ENCODE measurements around the gene CCDC184.

GRCh38 chr12:48143898-48144297, 39.5 kb upstream of the CCDC184 start:
- TF ChIP-seq ZNF232 (CRISPR knock-in tag; IDR thresholded peaks at IDR 0.05) = no peak
- no peak for TF ChIP-seq CTCF (IDR thresholded peaks at IDR 0.05)
- TF ChIP-seq CDX4 (CRISPR knock-in tag; IDR thresholded peaks at IDR 0.05; ENCODE audit: borderline replicate concordance) = no peak

All from WTC11 (cell line).